GM12865 (cell line): ENCODE data around the gene TMEM123.

Source experiments
- DNase-seq: peaks from one replicate; pipeline ENCODE4 v3.0.0; 2010; ENCODE audit warnings: low read depth
- H3K4me3 ChIP-seq: 2 replicates; pipeline ENCODE4 v1.5.1; 2011; ENCODE audit warnings: mild to moderate bottlenecking, low read depth, low read length, control low read depth
- TF ChIP-seq, protein P1 (sequence below): IDR thresholded peaks from 2 replicates; pipeline ENCODE4 v1.5.1; 2011; ENCODE audit warnings: low read length, control low read depth, low read depth, inconsistent platforms; ENCODE audit not compliant: insufficient read depth; ENCODE audit errors: missing control alignments

TMEM123 gene

DNA sequence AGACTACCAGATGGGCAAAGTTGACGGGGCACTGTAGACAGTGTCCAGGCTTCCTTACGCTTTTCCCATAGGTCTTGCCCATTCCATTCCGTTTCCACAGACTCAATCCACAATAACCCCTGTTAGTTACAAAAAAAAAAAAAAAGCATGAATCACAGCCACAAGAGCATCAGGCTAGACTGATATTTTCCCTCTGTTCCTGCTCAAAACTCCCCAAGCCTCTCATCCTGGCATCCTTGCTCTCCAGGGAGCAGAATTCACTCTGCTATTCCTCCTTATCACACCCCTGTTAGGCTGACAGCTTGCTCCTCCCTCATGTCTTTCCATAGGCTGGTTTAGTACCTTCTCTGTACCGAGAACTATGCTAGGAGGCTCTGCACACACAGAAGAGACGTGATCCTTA is 42.2 kb downstream of the TMEM123 start:
- DNase-seq, result no peak
- H3K4me3 ChIP-seq, result no peak overlapping the region
- TF ChIP-seq, protein P1, sequence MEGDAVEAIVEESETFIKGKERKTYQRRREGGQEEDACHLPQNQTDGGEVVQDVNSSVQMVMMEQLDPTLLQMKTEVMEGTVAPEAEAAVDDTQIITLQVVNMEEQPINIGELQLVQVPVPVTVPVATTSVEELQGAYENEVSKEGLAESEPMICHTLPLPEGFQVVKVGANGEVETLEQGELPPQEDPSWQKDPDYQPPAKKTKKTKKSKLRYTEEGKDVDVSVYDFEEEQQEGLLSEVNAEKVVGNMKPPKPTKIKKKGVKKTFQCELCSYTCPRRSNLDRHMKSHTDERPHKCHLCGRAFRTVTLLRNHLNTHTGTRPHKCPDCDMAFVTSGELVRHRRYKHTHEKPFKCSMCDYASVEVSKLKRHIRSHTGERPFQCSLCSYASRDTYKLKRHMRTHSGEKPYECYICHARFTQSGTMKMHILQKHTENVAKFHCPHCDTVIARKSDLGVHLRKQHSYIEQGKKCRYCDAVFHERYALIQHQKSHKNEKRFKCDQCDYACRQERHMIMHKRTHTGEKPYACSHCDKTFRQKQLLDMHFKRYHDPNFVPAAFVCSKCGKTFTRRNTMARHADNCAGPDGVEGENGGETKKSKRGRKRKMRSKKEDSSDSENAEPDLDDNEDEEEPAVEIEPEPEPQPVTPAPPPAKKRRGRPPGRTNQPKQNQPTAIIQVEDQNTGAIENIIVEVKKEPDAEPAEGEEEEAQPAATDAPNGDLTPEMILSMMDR, result no peak

DNA sequence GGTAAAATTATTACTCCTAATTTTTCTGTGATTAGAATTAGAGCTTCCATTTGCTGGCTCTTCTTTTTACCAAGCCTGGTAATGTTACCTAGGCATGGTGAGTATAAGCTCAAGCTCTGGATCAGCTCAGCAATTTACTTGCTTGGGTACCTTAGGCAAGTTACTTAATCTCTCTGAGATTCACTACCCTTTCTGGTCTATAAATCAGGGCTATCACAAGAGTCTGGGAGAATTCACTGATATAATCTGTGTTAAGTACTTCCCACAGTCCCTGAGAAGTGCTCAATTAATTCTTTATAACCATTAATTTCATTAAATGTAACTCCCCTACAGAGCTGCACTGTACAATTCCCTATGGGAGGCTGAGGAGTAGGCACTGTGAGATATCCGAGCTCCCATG is 44.2 kb downstream of the TMEM123 start:
- no peak for DNase-seq
- no peak overlapping the region for H3K4me3 ChIP-seq
- TF ChIP-seq, protein P1, result no peak

DNA sequence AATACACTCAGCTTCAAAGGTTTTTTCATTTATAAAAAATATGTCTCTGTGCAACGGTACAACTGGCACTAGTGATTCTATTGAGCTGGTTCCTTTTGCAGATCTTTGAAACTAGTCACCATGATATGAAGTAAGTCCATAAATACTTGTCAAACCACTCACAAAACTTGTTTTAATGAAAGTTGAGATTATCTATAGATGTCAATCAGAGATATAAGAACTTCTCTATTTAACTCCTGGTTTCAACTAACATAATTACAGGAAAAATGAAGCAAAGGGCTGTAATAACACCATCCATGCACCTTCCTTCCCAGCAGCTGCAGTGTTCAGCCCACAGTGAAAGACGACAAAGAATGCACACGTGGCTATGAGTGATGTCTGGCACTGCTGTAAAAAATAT is 44.7 kb downstream of the TMEM123 start:
- no peak overlapping the region for H3K4me3 ChIP-seq
- no peak for DNase-seq
- TF ChIP-seq, protein P1, result no peak

DNA sequence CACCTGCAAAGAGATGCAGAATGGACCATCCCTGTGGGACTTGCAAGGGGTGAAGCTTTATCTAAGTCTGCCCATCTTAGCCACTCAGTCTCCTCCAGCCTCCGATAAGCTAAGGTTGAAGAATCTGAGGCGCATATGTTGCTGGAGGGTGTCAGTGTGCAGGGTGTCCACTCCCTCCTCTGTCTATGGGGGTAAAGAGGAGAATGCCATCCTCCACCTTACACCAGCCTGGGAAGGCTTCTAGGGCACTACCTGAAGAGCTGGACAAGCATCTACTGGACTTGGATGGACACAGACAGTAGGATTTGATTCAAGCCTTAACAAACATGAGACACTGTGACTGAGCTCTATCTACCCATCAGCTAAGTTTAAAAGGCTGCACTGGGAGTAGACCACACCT is 46.5 kb downstream of the TMEM123 start:
- TF ChIP-seq, protein P1, result no peak
- no peak for DNase-seq
- H3K4me3 ChIP-seq, result no peak overlapping the region

DNA sequence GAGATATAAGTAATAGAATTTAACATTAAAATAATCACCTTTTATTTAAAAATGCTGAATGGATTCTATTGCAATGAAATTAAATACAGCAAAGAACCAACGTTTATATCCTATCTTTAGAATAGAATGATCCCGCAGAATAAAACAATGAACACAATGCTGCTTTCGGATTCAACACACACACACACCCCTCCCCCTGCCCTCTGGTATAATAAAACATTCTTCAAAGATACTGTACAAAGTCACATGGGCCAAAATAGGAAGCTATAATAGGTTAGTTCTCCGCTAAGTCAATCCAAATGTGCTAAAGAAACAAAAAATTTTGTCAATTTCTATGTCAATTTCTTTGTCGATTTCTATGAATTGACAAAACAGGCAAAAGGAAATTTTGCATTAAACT is 47.1 kb downstream of the TMEM123 start:
- TF ChIP-seq, protein P1, result no peak
- DNase-seq, result no peak

DNA sequence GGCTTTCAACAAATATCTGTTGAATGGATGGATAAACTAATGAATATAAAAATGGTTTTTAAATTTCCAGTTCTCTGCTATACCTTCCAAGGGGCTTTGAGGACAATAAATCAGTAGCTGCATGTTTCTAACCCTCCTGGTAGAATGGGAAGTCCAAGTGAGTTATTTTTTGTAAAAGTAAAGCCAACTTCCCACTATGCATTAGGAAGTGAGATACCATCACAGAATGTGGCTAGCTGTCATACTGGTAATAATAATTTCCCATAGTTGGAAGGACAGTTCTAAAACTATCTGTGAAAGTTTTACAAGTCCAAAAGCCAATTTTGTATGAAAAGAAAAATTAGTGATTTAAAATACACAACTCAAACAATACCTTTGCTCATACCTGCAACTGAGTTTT is 50.0 kb downstream of the TMEM123 start:
- no peak overlapping the region for H3K4me3 ChIP-seq
- no peak for DNase-seq
- TF ChIP-seq, protein P1, result no peak

More for the DNA sequence above, 47.1 kb downstream of the TMEM123 start:
- no peak overlapping the region for H3K4me3 ChIP-seq

DNA sequence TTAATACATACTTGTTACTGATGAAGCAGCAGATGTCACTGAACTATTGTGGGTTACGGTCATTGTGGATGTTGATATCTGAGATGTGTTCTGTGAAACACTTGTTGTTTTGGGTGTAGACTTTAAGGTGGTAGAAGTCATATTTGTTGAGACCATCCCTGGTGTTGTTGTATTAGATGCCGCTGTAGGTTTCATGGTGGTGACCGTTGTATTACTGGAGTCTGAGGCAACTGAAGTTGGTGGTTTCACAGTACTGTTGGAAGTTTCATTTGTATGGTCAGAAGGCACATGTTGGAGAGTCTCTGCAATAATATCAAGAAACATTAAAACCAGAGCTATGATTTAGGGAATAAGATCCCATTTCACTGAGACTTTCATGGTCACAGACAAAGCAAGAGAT is 50.7 kb downstream of the TMEM123 start:
- no peak for DNase-seq
- H3K4me3 ChIP-seq, result no peak overlapping the region
- TF ChIP-seq, protein P1, result no peak
